ENCODE measurements around the gene PTGER2.

The PTGER2 gene

GRCh38 chr14:52342849-52343596 lies 28.9 kb downstream of the PTGER2 start:
- DNase-seq: no peak

GRCh38 chr14:52346778-52347177 lies 32.7 kb downstream of the PTGER2 start:
- no peak for DNase-seq

- no peak for DNase-seq
These were observed 34.2 kb downstream of the PTGER2 start for GRCh38 chr14:52348279-52348678.

GRCh38 chr14:52348776-52349175 lies 34.7 kb downstream of the PTGER2 start:
- DNase-seq: no peak

- DNase-seq: no peak
These were observed 35.6 kb downstream of the PTGER2 start for GRCh38 chr14:52349731-52350130.

- DNase-seq: no peak
These were observed 36.3 kb downstream of the PTGER2 start for GRCh38 chr14:52350445-52350844.

GRCh38 chr14:52351233-52352060 lies 37.3 kb downstream of the PTGER2 start:
- DNase-seq: no peak

- no peak for DNase-seq
These were observed 38.0 kb downstream of the PTGER2 start for GRCh38 chr14:52352061-52352491.

GRCh38 chr14:52352569-52352968 lies 38.5 kb downstream of the PTGER2 start:
- no peak for DNase-seq

- no peak for DNase-seq
These were observed 40.1 kb downstream of the PTGER2 start for GRCh38 chr14:52354242-52354641.

- no peak for DNase-seq
These were observed 40.9 kb downstream of the PTGER2 start for GRCh38 chr14:52355016-52355431.

GRCh38 chr14:52355526-52355925 lies 41.4 kb downstream of the PTGER2 start:
- no peak for DNase-seq

GRCh38 chr14:52356025-52356424 lies 41.9 kb downstream of the PTGER2 start:
- DNase-seq: no peak

GRCh38 chr14:52360831-52361230 lies 46.7 kb downstream of the PTGER2 start:
- no peak for DNase-seq

GRCh38 chr14:52363041-52363704 lies 49.1 kb downstream of the PTGER2 start:
- no peak for DNase-seq

- no peak for DNase-seq
These were observed 49.8 kb downstream of the PTGER2 start for GRCh38 chr14:52363961-52364360.

- no peak for DNase-seq
These were observed 51.0 kb downstream of the PTGER2 start for GRCh38 chr14:52365071-52365470.

- DNase-seq: no peak
These were observed 52.7 kb downstream of the PTGER2 start for GRCh38 chr14:52366796-52367315.

GRCh38 chr14:52369305-52369801 lies 55.2 kb downstream of the PTGER2 start:
- no peak for DNase-seq

GRCh38 chr14:52370406-52370935 lies 56.4 kb downstream of the PTGER2 start:
- DNase-seq: no peak

GRCh38 chr14:52377940-52378339 lies 63.8 kb downstream of the PTGER2 start:
- DNase-seq: no peak

Data from activated CD4-positive, alpha-beta T cell treated with anti-CD3 and anti-CD28 coated beads for 1 hour (primary cell).